ENCODE measurements around the gene DPP6. TPM values are rescaled to one million over a fixed set of nuclear protein-coding genes. Genes with fewer than 3 reads are reported as not detected.

DPP6 gene
- polyA plus RNA-seq, 1 donor (not counting 4 experiments of a cell fraction or from before 2014, with no cell fraction given) = not detected

DNA sequence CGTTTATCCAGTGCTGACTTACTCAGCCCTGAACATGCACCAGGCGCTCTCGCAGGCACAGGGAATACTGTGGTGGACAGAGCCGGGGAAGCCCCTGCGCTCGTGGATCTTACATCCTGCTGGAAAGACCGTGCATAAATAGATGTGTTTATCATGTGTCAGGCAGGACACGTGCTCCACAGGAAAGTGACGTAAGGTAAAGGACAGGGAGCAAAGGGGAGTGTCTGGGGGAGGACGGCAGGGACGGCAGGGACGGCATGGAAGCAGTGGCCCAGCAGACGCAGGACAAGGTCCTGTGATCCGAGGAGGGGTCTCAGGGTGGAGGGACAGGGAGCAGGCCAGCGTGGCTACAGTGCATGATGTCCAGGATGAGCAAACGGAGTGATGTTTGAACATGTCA lies 540.2 kb downstream of the DPP6 start:
- TF ChIP-seq EZH2 (IDR thresholded peaks at IDR 0.05; ENCODE audit: low read length) = no peak
- TF ChIP-seq, protein P1, sequence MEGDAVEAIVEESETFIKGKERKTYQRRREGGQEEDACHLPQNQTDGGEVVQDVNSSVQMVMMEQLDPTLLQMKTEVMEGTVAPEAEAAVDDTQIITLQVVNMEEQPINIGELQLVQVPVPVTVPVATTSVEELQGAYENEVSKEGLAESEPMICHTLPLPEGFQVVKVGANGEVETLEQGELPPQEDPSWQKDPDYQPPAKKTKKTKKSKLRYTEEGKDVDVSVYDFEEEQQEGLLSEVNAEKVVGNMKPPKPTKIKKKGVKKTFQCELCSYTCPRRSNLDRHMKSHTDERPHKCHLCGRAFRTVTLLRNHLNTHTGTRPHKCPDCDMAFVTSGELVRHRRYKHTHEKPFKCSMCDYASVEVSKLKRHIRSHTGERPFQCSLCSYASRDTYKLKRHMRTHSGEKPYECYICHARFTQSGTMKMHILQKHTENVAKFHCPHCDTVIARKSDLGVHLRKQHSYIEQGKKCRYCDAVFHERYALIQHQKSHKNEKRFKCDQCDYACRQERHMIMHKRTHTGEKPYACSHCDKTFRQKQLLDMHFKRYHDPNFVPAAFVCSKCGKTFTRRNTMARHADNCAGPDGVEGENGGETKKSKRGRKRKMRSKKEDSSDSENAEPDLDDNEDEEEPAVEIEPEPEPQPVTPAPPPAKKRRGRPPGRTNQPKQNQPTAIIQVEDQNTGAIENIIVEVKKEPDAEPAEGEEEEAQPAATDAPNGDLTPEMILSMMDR (optimal IDR thresholded peaks at IDR 0.05 in 1 of 3, IDR thresholded peaks at IDR 0.05 in 1 of 3, conservative IDR thresholded peaks at IDR 0.05 in 1 of 3; ENCODE audit: extremely low read depth in 1 of 3, insufficient read depth in 2 of 3, low read length in 3 of 3) = no peak
- Histone ChIP-seq H3K36me3 (ENCODE audit: control insufficient read depth in 2 of 2, extremely low read depth in 1 of 2, insufficient read depth in 2 of 2, low read length in 2 of 2) (no peaks in the 10 kb centered on the region), H3K4me1 (ENCODE audit: control insufficient read depth, extremely low read depth, insufficient read depth, low read length) (no peaks in the 10 kb centered on the region), H3K27me3 (ENCODE audit: control insufficient read depth, extremely low read depth, insufficient read depth, low read length) (no peaks in the 10 kb centered on the region), H4K20me1 (ENCODE audit: control insufficient read depth, extremely low read depth, insufficient read depth, low read length) (no peaks in the 10 kb centered on the region), H3K79me2 (ENCODE audit: control insufficient read depth, insufficient read depth, low read length) (no peaks in the 10 kb centered on the region), H3K9me1 (ENCODE audit: control insufficient read depth, extremely low read depth, insufficient read depth, low read length) (no peaks in the 10 kb centered on the region), H3K4me2 (ENCODE audit: control insufficient read depth, extremely low read depth, insufficient read depth, low read depth, low read length) (no peak overlapping the region), H3K9me3 (ENCODE audit: control insufficient read depth, low read depth, low read length) (peaks cover 8% of the 10 kb centered on the region), H3K9ac (ENCODE audit: control insufficient read depth, extremely low read depth, insufficient read depth, low read length) (no peak overlapping the region), H2AFZ (ENCODE audit: control insufficient read depth, low read length) (no peak overlapping the region), H3K27ac (ENCODE audit: control insufficient read depth, insufficient read depth, low read length) (no peak overlapping the region), H3K4me3 (ENCODE audit: control insufficient read depth in 2 of 3, extremely low read depth in 1 of 3, insufficient read depth in 2 of 3, low read depth in 1 of 3, low read length in 3 of 3) (no peak overlapping the region)
- no peak for FAIRE-seq
- dilution Hi-C loops (cut with MboI; ENCODE audit: extremely low pct_ligation_motif_present, low sequenced_read_pairs) = no loop called here
- DNase-seq (ENCODE audit: low read depth, low spot score) = no peak

DNA sequence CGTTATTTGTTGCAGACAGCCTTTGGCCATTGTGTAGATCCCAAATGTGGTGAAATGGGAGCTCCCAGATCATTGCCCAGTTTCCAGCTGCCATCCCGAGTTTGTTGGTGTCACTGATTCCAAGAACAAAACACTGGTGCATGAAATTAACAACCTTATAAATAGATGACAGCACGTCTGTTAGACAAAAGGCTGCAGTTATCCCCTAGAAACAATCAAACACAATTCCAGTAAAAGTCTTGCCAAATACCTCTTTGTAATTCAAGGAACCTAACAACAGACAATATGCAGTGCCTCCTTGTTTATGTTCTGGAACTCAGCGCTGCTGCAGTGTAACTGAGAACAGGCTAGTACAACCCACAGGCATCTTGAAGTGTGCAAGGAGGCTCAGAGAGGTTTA lies 546.2 kb downstream of the DPP6 start:
- no peak overlapping the region for H2AFZ ChIP-seq (ENCODE audit: control insufficient read depth, low read length)
- no peaks in the 10 kb centered on the region for H3K36me3 ChIP-seq (ENCODE audit: control insufficient read depth in 2 of 2, extremely low read depth in 1 of 2, insufficient read depth in 2 of 2, low read length in 2 of 2)
- no peaks in the 10 kb centered on the region for H3K4me1 ChIP-seq (ENCODE audit: control insufficient read depth, extremely low read depth, insufficient read depth, low read length)
- TF ChIP-seq, protein P1 (optimal IDR thresholded peaks at IDR 0.05 in 1 of 3, IDR thresholded peaks at IDR 0.05 in 1 of 3, conservative IDR thresholded peaks at IDR 0.05 in 1 of 3; ENCODE audit: extremely low read depth in 1 of 3, insufficient read depth in 2 of 3, low read length in 3 of 3) = no peak
- TF ChIP-seq EZH2 (IDR thresholded peaks at IDR 0.05; ENCODE audit: low read length) = no peak
- peaks cover 3% of the 10 kb centered on the region for H3K9me3 ChIP-seq (ENCODE audit: control insufficient read depth, low read depth, low read length)
- H3K9ac ChIP-seq (ENCODE audit: control insufficient read depth, extremely low read depth, insufficient read depth, low read length) = no peak overlapping the region
- no peaks in the 10 kb centered on the region for H3K79me2 ChIP-seq (ENCODE audit: control insufficient read depth, insufficient read depth, low read length)
- H3K9me1 ChIP-seq (ENCODE audit: control insufficient read depth, extremely low read depth, insufficient read depth, low read length) = no peaks in the 10 kb centered on the region
- no peaks in the 10 kb centered on the region for H3K27me3 ChIP-seq (ENCODE audit: control insufficient read depth, extremely low read depth, insufficient read depth, low read length)
- H4K20me1 ChIP-seq (ENCODE audit: control insufficient read depth, extremely low read depth, insufficient read depth, low read length) = no peaks in the 10 kb centered on the region
- FAIRE-seq = no peak
- dilution Hi-C loops (cut with MboI; ENCODE audit: extremely low pct_ligation_motif_present, low sequenced_read_pairs) = no loop called here
- no peak overlapping the region for H3K4me3 ChIP-seq (ENCODE audit: control insufficient read depth in 2 of 3, extremely low read depth in 1 of 3, insufficient read depth in 2 of 3, low read depth in 1 of 3, low read length in 3 of 3)
- H3K27ac ChIP-seq (ENCODE audit: control insufficient read depth, insufficient read depth, low read length) = no peak overlapping the region
- DNase-seq (ENCODE audit: low read depth, low spot score) = no peak
- no peak overlapping the region for H3K4me2 ChIP-seq (ENCODE audit: control insufficient read depth, extremely low read depth, insufficient read depth, low read depth, low read length)

Measured in keratinocyte (primary cell).